CD4-positive, alpha-beta T cell (primary cell): Measurements from ENCODE around the gene CAGE1. TPM values are rescaled to one million over a fixed set of nuclear protein-coding genes. Genes with fewer than 3 reads are reported as not detected.

Experiments
- ATAC-seq: fragments of 200-7000 bp; cut with Tn5 transposase; one replicate; pipeline ENCODE4 v1.10.0; 2022; ENCODE audit warnings: mild to moderate bottlenecking; ENCODE audit not compliant: poor library complexity
- CTCF ChIA-PET: fragments of 350-600 bp; sonication (Branson Sonifier 250); formaldehyde crosslinking; loops from one replicate; lab custom pipeline; 2021; ENCODE audit warnings: antibody characterized with exemption, inconsistent platforms; lab: Charles Lee
- POLR2A ChIA-PET: fragments of 350-600 bp; sonication (Branson Sonifier 250); formaldehyde crosslinking; loops from one replicate; lab custom pipeline; 2021; ENCODE audit warnings: antibody characterized with exemption, inconsistent platforms; lab: Charles Lee
- DNase-seq, 14 experiments: peaks; one replicate each; pipeline ENCODE4 v3.0.0-alpha.2; 2013 to 2020; ENCODE audit warnings: mixed read lengths in 2 of 14
- H3K27ac ChIP-seq, 2 donors: one replicate each; pipeline versions ENCODE4 v1.5.1 to v1.7.0; 2013; ENCODE audit warnings: low read length in 2 of 2, low read depth in 1 of 2, mild to moderate bottlenecking in 1 of 2
- H3K27me3 ChIP-seq, 2 experiments: 1 replicate in 1 of 2; 2 replicates in 1 of 2; pipeline versions ENCODE4 v1.6.1 to v1.7.0; 2013; ENCODE audit warnings: low read length in 2 of 2, control low read depth in 1 of 2, mild to moderate bottlenecking in 1 of 2, moderate library complexity in 1 of 2; ENCODE audit not compliant: insufficient read depth in 2 of 2, control insufficient read depth in 1 of 2
- H3K36me3 ChIP-seq: one replicate; pipeline ENCODE4 v1.6.1; 2013; ENCODE audit warnings: low read length, control low read depth; ENCODE audit not compliant: insufficient read depth
- H3K4me1 ChIP-seq: one replicate; pipeline ENCODE4 v1.6.1; 2013; ENCODE audit warnings: low read length, control low read depth; ENCODE audit not compliant: insufficient read depth
- H3K4me3 ChIP-seq: one replicate; pipeline ENCODE4 v1.5.1; 2013; ENCODE audit warnings: mild to moderate bottlenecking, low read length, moderate library complexity
- H3K9me3 ChIP-seq, 2 experiments: 1 replicate in 1 of 2; 2 replicates in 1 of 2; pipeline versions ENCODE4 v1.6.1 to v1.7.0; 2013; ENCODE audit warnings: low read length in 2 of 2, mild to moderate bottlenecking in 2 of 2, control low read depth in 1 of 2, moderate library complexity in 1 of 2; ENCODE audit not compliant: control insufficient read depth in 1 of 2, insufficient read depth in 1 of 2
- H3K27ac Mint-ChIP-seq: one replicate; pipeline ENCODE4 v1.8.0; 2020; ENCODE audit warnings: mixed read lengths
- H3K27me3 Mint-ChIP-seq: one replicate; pipeline ENCODE4 v1.8.0; 2021; ENCODE audit warnings: mixed read lengths
- H3K36me3 Mint-ChIP-seq: one replicate; pipeline ENCODE4 v1.8.0; 2021; ENCODE audit warnings: low read depth, mixed read lengths
- H3K4me1 Mint-ChIP-seq: one replicate; pipeline ENCODE4 v1.8.0; 2021; ENCODE audit warnings: low read depth, mixed read lengths
- H3K4me3 Mint-ChIP-seq: one replicate; pipeline ENCODE4 v1.8.0; 2020; ENCODE audit warnings: mild to moderate bottlenecking, mixed read lengths
- H3K9me3 Mint-ChIP-seq: one replicate; pipeline ENCODE4 v1.8.0; 2020; ENCODE audit warnings: mixed read lengths
- intact Hi-C, 2 experiments: fragments of 100-400 bp; cut with DNase I in 1 of 2; cut with micrococcal nuclease in 1 of 2; formaldehyde crosslinking; loops; one replicate each; pipeline versions ENCODE4 v1.15.1 to v1.9.0; 2023 to 2025; cut with DNase I, micrococcal nuclease
- polyA plus RNA-seq, 2 donors: library from polyadenylated mRNA; unstranded; fragments of 120-200 nt; gene quantifications; one replicate each; pipeline ENCODE4 v1.2.1, GENCODE V29; 2013
- total RNA-seq, 174 experiments: library from RNA in 2 of 174; stranded (reverse) in 2 of 174; gene quantifications; one replicate each; pipeline ENCODE4 v1.2.3 and lab custom pipeline; 2021 to 2026
- TF ChIP-seq, protein P1 (sequence below): fragments of 200-600 bp; IDR thresholded peaks from one replicate; pipeline ENCODE4 v1.8.0; 2022; ENCODE audit warnings: antibody characterized with exemption, mild to moderate bottlenecking

The CAGE1 gene
- under 1 TPM; 0.38 to 0.39 TPM for total RNA-seq
- polyA plus RNA-seq (2013, experiment 1 of 2), result not detected
- polyA plus RNA-seq (2013, experiment 2 of 2), result 0.04 TPM
- 0 to 5.4 (median 0.51) reads per million in 172 experiments for total RNA-seq (lab: John Stamatoyannopoulos, UW)

DNA sequence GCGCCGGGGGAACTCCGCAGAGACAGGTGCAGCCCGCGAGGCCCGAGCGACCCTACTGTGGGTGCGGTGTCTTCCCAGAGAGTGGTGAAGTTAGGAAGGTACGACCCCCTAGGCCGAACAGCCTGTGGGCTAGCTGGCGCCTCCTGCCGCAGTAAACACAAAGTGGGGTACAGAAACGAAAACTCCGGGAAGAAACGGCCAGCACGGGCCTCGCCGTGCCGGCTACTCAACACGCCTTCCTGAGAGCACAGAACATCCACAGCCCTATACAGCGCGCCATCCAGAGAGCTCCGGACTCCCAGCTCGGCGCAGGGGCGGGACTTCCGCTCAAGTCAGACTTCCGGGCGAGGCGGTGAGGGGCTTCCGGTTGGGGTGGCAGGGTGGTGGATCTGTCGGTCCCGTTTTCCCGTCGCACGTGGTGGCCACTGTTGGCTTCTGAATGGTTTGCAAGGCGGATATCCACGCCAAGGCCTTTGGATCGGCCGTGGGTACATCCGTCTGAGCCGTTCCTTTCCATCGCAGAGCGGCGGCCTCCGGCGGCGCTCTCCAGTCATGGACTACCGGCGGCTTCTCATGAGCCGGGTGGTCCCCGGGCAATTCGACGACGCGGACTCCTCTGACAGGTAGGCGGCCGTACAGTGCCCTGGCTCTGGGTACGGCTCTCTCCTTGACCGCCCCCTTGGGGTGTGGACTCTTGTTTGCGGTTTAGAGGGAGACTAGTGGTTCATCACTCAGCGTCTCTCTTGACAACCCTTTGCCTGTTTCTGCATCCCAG lies at the start of gene CAGE1, which contains the start of gene RIOK1:
Gene CAGE1 (minus strand): TSS at position 292 of the 775 bp plus-strand sequence. CDS start 2,569 bp downstream, outside the sequence.
Gene RIOK1 (plus strand): TSS at position 358 of the 775 bp plus-strand sequence. CDS start 195 bp downstream, at position 553.
- TF ChIP-seq, protein P1, sequence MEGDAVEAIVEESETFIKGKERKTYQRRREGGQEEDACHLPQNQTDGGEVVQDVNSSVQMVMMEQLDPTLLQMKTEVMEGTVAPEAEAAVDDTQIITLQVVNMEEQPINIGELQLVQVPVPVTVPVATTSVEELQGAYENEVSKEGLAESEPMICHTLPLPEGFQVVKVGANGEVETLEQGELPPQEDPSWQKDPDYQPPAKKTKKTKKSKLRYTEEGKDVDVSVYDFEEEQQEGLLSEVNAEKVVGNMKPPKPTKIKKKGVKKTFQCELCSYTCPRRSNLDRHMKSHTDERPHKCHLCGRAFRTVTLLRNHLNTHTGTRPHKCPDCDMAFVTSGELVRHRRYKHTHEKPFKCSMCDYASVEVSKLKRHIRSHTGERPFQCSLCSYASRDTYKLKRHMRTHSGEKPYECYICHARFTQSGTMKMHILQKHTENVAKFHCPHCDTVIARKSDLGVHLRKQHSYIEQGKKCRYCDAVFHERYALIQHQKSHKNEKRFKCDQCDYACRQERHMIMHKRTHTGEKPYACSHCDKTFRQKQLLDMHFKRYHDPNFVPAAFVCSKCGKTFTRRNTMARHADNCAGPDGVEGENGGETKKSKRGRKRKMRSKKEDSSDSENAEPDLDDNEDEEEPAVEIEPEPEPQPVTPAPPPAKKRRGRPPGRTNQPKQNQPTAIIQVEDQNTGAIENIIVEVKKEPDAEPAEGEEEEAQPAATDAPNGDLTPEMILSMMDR, result no peak
- Histone ChIP-seq H3K27me3 (no peaks in the 10 kb centered on the region), H3K36me3 (peaks cover 12% of the 10 kb centered on the region), H3K27ac (peak within 1 kb of the TSS; percentile 98 to 99), H3K4me3 (peak within 1 kb of the TSS; percentile 80), H3K9me3 (no peaks in the 10 kb centered on the region), H3K4me1 (peaks cover 28% of the 10 kb centered on the region)
- Mint-ChIP-seq H3K27me3 (no peaks in the 10 kb centered on the region), H3K9me3 (no peaks in the 10 kb centered on the region), H3K4me1 (peaks cover 43% of the 10 kb centered on the region), H3K36me3 (peaks cover 35% of the 10 kb centered on the region), H3K27ac (peak within 1 kb of the TSS; percentile 98), H3K4me3 (peak within 1 kb of the TSS; percentile 93)
- ATAC-seq (peak; percentile 88), DNase-seq (peak; percentile 89 to 97 (median 92))
- CTCF ChIA-PET, result interaction anchor here (0.5 to 2.8 kb wide), 2 partner anchors 76 to 341 kb away, joined by 3 to 11 read pairs; partner anchors contain the start of gene SSR1
- POLR2A ChIA-PET, result interaction anchor here (0.5 to 4.0 kb wide), 12 partner anchors 8 to 713 kb away, joined by 3 to 48 read pairs (median 4); partner anchors contain the start of genes BLOC1S5, EEF1E1, SNRNP48 and SSR1
- intact Hi-C loops, result loop anchor here (1.0 to 10.0 kb wide), 8 partner anchors 76 to 1045 kb away; partner anchors contain the start of genes SNRNP48 (in 2 of the 2), SSR1 (in 2 of the 2), SLC35B3 (in 1 of the 2) and TXNDC5 (in 1 of the 2)

DNA sequence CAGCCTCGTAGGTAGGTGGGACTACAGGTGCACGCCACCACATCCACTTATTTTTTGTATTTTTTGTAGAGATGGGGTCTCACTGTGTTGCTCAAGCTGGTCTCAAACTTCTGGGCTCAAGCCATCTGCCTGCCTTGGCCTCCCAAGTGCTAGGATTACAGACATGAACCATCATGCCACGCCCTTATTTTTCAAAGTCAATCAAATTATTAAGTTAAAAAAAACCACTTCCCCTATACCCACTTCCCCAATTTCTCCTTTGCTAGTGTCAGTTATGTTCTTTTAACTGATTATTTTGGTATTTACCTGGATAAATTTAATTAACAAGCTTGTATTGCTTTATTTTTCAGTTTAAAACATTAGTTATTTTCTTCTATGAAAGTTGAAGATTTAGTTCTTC lies 49.7 kb upstream of the CAGE1 start:
- ATAC-seq, result no peak
- Histone ChIP-seq H3K27ac (no peak overlapping the region), H3K36me3 (no peaks in the 10 kb centered on the region), H3K27me3 (no peaks in the 10 kb centered on the region), H3K4me3 (no peak overlapping the region), H3K9me3 (peaks cover 0 to 16% of the 10 kb centered on the region in 2 experiments), H3K4me1 (peaks cover 3% of the 10 kb centered on the region)
- H3K4me3 Mint-ChIP-seq, result no peak overlapping the region
- H3K36me3 Mint-ChIP-seq, result no peaks in the 10 kb centered on the region
- peaks cover 18% of the 10 kb centered on the region for H3K4me1 Mint-ChIP-seq
- TF ChIP-seq, protein P1, result no peak
- H3K9me3 Mint-ChIP-seq, result peaks cover 4% of the 10 kb centered on the region
- no peak overlapping the region for H3K27ac Mint-ChIP-seq
- no peaks in the 10 kb centered on the region for H3K27me3 Mint-ChIP-seq
- intact Hi-C loops, result no loop called here
- peak in 2 of 14 experiments; percentile 7 to 23 for DNase-seq
- CTCF ChIA-PET, result no interaction called here
- POLR2A ChIA-PET, result no interaction called here

DNA sequence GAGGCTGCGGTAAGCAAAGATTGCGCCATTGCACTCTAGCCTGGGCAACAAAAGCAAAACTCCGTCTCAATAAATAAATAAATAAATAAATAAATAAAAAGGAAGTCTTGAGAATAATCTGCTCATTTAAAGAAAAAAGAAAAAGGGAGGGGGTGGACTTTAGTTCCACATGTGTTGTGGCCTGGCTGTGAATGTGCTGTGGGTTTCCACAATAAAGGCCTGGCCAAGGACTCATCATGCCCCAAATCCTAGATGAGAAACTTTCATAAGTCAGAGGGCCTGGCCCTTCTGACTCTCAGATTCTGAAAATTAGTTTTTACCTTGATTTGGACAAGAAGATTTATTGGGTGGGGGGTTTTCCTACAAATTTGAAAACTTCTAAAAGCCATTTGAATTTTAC lies 48.5 kb upstream of the CAGE1 start:
- Mint-ChIP-seq H3K27me3 (no peaks in the 10 kb centered on the region), H3K27ac (no peak overlapping the region), H3K4me1 (peaks cover 18% of the 10 kb centered on the region), H3K36me3 (no peaks in the 10 kb centered on the region), H3K4me3 (no peak overlapping the region), H3K9me3 (peaks cover 4% of the 10 kb centered on the region)
- H3K27me3 ChIP-seq, result no peaks in the 10 kb centered on the region
- peaks cover 3% of the 10 kb centered on the region for H3K4me1 ChIP-seq
- no peak overlapping the region for H3K4me3 ChIP-seq
- DNase-seq, result no peak
- H3K9me3 ChIP-seq, result peaks cover 0 to 16% of the 10 kb centered on the region in 2 experiments
- TF ChIP-seq, protein P1, result no peak
- intact Hi-C loops, result no loop called here
- POLR2A ChIA-PET, result no interaction called here
- ATAC-seq, result no peak
- no peaks in the 10 kb centered on the region for H3K36me3 ChIP-seq
- H3K27ac ChIP-seq, result no peak overlapping the region
- CTCF ChIA-PET, result no interaction called here
